Fibroblast of upper back skin (primary cell): Measurements from ENCODE around the gene OMP.

Experiments used
- DNase-seq: peaks from one replicate; pipeline ENCODE4 v3.0.0-alpha.2; 2013

OMP gene

DNA sequence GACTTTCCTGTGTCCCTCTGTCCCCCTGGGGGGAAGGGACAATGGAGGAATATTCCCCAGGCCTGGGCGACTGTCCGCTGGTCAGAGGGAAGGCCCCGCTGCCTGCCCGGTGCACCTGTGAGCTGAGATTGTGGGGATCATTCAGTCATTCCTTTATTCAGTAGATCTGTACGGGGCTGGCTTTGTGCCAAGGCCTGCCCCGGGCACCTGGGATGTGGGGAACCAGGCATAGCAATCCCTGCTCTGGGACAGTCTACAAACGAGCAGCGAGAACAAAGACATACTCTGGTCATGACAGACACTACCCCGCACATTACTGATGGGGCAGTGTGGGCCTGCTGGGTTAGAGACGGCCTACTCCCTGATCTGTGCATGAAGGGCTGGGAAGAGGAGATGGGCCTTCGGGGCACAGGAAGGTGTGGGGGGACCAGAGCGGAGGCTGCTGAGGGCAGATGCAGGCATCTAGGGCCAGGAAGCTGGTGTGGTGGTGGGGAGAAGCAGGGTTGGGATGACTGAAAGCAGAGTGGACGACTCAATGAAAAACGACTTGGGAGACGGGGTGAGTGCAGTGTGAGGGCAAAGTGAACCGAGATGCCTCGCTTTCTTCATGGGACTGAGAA lies 23.6 kb downstream of the OMP start:
- no peak for DNase-seq

DNA sequence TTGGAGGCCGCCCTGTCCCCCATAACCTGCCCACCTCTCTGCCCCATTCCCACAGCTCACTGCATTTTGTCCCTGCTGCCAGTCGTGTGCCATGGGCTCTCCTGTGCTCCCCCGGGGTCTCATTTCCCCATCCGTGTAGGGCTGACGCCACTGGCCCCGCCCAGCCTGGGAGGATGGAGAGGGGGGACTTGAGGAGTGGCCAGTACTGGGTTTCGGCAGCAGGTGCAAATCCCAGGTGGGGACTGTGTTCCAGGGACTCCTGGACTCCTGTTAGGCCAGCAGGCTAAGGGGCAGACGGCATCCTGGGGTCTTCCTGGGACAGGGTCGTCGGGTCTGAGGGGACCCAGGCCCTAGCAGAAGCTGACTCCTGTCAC lies 24.2 kb downstream of the OMP start:
- DNase-seq, result no peak

DNA sequence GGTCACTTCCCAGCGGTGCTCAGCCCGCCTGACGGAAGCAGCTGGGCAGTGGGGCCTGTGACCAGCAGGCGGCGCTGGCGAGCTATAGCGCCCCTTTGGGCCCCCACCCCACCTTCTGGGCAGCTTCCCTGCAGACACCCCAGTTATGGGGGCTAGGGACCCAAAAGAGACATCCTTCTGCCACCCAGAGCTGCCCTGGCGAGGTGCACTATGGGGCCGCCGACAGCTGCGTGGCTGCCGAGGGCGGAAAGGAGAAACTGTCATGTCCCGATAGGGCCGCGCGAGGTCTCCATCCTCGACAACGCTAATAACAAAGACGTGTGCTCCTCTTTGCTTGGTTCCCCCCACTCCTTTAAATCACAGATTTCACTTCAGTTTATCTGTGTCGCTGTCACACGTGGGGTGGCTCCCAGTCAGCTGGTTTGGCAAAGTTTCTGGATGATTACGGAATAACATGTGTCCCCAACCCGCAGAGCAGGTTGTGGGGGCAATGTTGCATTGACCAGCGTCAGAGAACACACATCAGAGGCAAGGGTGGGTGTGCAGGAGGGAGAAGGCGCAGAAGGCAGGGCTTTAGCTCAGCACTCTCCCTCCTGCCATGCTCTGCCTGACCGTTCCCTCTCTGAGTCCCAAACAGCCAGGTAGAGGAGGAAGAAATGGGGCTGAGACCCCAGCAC lies 24.7 kb downstream of the OMP start:
- DNase-seq, result peak; percentile 42

DNA sequence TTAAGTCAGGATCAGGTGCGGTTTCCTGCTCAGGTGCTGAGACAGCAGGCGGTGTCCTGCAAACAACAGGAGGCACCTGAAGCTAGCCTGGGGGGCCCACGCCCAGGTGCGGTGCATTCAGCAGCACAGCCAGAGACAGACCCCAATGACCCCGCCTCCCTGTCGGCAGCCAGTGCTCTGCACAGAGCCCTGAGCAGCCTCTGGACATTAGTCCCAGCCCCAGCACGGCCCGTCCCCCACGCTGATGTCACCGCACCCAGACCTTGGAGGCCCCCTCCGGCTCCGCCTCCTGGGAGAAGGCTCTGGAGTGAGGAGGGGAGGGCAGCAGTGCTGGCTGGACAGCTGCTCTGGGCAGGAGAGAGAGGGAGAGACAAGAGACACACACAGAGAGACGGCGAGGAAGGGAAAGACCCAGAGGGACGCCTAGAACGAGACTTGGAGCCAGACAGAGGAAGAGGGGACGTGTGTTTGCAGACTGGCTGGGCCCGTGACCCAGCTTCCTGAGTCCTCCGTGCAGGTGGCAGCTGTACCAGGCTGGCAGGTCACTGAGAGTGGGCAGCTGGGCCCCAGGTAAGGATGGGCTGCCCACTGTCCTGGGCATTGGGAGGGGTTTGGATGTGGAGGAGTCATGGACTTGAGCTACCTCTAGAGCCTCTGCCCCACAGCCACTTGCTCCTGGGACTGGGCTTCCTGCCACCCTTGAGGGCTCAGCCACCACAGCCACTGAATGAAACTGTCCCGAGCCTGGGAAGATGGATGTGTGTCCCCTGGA lies 25.5 kb downstream of the OMP start, which contains the start of gene MYO7A:
Gene MYO7A, plus strand, starts transcription at position 327 of the 772 bp plus-strand sequence. CDS start 2,389 bp downstream, outside the sequence.
- peak; percentile 28 for DNase-seq

DNA sequence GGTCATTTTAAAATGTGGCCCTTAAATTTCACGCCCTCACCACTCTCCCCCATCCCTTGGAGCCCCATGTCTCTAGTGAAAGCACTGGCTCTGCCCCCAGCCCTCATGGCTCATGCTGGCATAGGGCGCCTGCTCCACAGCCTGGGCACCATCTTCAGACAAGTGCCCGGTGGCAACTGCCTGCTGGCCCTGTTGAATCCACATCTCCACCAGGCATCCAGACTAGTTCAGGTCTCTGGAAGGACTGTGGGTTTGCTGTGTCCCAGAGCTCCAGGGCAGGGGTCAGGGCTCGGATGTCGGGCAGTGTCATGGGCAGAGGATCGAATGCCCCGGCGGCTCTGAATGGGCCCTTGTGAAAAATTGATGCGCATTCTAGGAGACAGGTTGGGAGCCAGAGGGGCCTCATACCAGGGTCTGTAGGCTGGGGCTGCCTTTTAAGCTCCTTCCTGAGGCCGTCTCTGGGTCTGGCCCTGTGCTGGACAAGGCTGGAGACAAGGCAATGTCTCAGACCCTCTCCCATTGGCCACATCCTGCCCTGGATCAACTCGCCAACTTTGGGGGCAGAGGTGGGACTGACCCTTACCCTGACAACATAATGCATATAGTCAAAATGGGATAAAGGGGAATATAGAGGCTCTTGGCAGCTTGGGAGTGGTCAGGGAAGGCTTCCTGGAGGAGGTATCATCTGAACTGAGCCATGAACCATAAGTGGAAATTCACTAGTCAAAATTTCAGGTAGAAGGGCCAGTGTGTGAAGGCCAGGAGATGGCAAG lies 26.6 kb downstream of the OMP start:
- DNase-seq, result no peak

DNA sequence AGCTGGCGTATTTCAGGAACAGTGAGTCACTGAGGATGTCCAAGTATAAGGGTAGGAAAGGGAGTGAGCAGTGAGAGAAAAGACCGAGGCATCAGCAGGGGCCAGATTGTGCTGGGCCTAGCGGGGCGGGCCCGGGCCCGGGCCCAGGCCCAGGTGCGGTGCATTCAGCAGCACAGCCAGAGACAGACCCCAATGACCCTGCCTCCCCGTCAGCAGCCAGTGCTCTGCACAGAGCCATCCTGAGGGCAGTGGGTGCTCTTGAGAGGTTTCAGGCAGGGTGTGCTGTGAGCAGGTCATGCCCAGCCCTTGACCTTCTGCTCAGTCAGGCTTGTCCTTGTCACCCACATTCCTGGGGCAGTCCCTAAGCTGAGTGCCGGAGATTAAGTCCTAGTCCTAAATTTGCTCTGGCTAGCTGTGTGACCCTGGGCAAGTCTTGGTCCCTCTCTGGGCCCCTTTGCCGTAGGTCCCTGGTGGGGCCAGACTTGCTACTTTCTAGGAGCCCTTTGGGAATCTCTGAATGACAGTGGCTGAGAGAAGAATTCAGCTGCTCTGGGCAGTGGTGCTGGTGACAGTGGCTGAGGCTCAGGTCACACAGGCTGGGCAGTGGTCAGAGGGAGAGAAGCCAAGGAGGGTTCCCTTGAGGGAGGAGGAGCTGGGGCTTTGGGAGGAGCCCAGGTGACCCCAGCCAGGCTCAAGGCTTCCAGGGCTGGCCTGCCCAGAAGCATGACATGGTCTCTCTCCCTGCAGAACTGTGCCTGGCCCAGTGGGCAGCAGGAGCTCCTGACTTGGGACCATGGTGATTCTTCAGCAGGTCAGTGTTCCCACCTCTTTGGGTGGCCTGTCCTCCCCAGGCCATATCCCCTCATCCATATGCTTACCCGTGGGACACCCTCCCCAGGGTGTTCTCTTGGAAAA lies 27.5 kb downstream of the OMP start:
- no peak for DNase-seq

DNA sequence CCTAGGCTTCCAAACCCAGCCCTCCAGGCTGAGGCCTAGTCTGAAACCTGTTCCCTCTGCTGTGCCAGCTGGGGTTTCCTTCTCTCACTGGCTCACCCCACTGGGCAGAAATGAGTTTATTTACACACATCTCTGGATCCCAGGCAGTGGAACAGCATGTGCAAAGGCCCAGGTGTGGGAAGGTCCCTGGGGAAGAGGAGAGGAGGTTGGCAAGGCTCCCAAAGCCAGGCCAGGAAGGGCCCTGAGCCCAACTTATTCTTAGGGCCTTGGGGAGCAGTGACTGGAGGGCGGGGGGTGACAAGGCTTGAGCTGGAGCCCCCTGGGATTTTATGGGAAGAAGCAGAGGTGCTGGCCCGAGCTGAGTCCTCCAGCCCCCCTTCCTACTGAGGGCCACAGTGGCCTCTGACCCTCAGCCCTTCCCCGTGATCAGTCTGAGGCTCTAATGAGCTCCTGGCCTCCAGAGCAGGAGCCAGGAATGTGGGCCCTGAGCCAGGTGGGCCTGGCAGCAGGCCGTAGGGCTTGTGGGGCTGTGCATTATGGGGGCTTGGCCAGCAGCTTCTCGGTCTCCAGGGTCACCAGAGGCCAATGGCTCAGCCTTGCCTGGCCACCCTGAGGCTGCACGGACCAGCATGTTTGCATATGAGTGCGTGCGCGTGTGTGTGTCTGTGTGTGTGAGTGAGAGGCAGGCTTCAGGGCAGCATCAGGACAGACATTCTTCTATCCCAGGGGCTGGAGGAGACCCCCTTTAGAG lies 28.3 kb downstream of the OMP start:
- DNase-seq, result peak; percentile 53

DNA sequence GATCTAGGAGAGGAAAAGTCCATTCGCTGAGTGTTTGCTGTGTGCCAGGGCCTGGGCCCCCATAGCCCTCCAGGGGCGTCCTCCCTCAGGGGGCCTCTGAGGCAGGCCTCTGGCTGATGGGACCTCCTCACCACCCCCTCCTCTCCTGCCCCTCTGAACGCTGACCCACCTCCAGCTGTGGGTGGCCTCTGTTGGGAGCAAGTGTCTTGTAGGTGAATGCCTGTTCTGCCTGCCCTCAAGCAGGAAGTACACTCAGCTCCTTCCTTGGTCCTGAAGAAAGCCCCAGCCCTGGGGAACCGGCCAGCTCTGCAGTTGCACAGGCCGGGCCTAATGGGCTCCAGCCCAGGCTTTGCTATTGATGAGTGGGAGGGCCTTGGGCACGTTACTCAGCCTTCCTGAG lies 28.9 kb downstream of the OMP start:
- no peak for DNase-seq

DNA sequence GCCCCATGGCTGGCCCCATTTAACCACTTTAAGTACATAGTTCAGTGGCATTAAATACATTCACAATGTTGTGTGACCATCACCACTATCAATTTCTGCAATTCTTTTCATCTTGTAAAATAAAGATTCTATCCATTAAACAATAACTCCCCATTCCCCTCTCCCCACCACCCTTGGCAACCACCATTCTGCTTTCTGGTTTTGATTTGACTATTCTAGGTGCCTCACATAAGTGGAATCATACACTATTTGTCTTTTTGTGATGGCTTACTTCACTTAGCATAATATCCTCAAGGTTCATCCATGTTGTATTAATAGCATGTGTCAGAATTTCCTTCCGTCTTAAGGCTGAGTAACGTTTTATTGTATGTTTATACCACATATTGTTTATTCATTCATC lies 32.4 kb downstream of the OMP start:
- no peak for DNase-seq

DNA sequence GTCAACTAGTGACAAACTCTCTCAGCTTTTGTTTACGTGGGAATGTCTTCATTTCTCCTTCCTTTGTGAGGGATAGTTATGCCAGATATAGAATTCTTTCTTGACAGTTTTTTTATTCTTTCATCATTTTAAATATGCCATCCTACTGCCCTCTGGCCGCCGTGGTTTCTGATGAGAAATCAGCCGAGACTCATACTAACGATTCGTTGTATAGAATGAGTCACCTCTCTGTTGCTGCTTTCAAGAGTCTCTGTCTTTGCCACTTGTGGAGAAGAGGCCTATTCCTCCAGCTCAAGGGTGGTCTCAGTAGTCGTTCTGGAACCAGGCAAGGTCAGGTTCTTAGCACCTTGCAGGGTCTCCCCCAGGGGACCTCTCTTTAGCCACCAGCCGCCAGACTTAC lies 33.4 kb downstream of the OMP start:
- DNase-seq, result peak; percentile 32

DNA sequence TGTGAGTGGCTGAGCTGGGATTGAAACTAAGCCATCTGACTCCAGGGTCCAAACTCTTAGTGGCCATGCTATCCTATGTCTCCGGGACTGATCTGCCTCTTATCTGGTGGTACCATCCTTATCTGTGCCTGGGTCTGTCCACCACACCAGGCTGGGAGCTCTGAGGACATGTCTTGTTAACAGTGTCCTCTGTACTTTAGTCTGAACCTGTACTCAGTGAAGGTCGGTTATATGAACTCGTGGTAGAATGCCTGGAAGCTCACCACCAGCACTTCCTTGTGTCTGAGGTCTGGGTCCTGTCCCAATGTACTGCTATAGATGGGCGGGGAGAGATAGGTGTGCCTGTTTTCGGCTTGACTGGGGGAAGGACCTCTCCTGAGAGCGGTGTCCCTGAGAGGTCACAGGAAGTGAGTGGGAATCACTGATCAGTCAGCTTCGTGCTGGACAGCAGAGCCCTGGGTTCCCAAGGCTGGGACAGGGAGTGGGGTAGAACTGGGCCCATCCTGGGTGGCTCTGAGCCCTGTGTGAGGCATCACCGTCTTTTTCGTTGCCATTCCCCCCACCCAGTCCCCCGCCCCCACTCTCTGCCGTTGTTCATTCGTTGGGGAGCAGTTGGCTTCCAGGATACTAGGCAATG lies 34.3 kb downstream of the OMP start:
- no peak for DNase-seq

DNA sequence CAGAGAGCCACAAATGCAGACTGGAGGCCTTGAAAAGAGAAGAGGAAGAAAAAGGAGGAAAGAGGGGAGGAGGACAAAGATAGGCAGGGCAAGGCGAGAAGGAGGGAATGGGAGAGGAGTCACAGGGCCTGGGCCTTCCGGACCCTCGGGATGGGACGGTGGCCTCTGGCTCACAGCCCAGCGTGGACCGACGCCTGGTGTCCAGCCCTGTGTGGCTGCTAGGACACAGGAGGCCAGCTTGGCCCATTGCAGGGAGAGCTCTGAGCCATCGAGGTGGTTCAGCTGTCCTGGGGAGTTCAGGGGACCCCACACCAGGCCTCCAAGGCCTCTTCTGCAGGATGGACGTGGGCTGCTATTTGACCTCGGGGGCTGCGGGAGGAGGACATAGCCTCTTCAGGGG lies 34.8 kb downstream of the OMP start:
- no peak for DNase-seq

DNA sequence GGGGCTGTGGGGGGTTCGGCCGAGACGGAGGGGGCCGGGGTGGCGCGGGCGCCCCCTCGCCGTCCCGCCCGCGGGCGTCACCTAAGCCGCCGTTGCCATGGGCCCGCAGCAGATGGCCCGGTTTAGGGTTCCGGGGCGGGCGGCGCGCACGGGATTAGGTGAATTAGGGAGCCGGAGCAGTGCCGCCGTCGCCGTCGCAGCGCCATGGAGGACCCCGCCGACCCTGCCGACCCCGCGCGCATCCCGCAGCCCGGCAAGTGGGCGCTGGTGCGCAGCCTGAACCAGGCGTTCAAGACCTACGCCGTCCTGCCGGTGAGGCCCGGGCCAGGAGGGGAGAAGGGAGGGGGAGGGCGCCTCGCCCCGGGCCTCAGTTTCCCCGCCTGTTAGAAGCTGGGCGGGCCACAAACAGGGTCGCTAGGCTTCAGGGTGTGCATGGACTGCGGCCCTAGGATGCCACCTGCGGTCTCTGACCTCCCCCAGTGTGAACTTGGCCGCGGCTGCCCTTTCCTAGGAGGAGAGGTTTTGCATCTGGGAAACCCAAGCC lies 35.5 kb downstream of the OMP start:
- DNase-seq, result no peak

DNA sequence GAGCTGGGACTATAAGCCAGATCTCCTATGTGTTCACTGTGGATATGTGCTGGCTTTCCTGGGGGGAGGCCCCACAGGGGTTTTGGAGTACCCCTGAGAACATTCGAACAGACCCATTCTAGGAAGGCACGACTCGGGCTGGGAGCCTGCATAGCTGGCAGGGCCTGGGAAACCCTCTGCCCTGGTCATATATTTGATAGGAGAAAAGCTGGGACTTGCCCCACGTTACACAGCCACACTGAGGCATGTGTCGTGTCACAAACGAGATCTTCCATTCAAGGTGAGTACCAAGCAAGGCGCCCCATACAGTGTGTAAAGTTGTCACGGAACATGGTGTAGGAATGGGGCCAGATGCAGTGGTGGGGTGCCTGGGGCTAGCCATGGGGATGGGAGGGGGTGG lies 36.6 kb downstream of the OMP start:
- no peak for DNase-seq

DNA sequence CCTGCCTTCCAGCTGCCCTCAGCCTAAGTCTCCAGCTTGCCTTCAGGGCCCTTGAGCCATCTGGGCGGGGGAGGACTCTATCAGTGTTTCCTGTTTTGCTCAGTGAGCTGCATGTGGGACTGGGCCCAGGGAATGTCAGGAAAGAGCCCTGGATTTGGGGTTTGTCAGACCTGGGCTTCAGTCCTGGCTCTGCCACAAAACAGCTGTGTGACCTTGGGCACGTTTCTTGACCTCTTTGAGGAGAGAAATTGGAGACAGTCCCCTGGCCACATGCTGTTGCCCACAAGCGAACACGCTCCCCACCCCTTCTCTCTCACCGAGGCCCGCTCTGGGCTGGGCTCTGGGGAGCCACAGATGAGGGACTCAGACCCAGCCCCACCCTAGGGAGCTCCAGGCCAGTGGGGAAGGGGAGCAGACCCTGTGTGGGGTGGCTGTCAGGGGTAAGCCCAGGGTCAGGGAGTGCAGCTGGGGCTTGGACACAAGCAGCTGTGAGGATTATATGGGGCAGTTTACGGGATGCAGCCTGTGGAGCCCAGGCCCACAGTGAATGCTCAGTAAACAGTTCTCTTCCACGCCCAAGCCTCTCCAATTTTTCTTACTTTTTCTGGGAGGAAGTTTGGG lies 37.7 kb downstream of the OMP start:
- DNase-seq, result peak; percentile 27

DNA sequence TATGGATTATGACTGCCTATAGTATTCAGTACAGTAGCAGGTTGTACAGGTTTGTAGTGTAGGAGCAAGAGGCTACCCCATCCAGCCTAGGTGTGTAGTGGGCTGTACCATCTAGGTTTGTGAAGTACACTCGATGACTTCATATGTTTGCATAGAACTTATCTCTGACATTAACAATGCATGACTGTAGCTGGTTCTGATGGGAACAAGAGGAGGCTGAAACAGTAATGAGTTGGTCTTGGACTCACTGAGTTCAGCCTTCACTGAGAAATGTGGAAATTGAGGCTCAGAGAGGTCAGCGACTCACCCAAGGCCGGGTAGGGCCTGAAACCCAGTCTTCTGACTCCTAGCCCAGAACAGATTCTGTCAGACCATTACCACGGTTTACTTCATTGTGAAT lies 38.4 kb downstream of the OMP start:
- DNase-seq, result no peak

DNA sequence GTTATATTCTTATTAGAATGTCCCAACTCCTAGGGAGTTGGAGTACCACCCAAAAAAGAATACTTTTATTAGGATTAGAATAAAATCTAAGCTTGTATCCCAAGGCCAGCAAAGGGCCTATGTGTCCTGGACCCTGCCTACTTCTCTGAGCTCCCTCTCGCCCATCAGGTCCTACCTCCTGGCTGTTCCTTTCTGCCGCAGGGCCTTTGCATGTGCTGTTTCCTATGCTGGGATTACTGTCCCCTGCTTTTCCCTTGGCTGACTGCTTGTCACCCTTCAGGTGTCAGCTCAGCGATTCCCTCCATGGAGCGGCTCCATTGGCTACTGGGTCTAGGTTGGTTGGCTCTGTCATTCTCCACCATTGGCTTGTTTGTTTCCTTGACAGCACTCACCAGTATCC lies 38.8 kb downstream of the OMP start:
- no peak for DNase-seq

DNA sequence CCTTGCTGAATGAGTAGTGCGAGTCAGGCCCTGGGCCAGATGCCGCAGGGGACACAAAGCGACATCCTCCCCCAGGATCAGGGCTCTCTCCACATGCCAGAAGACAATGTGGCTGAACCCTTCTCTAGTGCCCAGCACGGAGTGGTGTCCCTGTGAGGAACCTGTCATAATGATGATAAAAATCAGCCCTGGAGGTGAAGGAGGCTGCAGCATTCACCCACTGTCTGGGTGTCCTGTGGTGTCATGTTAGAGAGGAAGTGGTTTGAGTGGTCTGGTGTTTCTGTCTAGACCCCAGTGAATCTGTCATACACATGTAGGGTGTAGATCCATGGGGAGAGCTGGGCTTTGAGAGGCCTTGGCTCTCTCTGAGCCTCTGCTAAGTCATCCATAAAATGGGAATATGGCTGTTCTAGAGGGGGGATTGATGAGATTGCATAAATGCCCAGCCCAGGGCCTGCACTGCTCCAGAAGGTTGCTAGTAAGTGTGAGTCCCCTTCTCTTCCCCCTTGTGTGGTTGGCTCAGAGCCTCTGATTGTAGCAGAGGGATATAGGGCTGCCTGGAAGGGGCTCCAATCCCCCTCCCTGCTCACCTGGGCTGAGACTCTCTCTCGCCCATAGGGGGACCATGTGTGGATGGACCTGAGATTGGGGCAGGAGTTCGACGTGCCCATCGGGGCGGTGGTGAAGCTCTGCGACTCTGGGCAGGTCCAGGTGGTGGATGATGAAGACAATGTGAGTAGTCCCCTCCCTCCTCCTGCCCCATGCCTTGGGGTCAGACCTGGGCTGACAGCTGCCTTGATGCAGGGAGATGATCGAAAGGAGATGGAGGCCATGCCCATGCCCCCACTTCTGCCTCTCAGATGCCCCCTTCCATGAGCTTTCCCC lies 39.7 kb downstream of the OMP start:
- DNase-seq, result no peak

DNA sequence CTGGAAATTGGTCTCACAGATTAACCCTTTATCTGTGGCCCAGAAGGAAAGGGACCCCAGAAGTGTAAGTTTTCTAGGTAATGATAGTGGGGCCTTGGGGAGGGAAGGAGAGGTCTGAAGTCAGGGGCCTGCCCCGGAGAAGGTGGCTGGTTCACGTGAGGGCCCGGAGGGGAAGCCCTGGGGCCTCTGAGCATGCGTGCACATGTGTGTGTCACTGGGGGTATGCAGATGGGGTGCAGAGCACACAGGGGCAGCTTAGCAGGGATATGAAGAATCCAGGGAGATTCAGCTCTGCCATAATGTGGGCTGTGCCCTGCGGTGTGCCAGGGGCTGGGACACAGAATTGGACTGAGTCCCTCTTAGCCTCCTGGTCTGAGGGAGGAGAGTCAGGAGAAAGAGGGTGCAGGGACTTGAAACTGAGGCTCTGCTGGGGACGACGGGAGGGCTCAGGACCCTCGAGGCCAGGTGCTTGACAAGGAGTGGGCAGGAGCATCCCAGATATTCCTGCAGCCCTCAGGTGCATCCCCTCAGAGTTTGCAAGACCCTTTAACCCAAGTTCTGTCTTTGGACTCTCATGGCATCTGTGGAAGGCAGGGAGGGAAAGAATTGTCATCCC lies 40.9 kb downstream of the OMP start:
- DNase-seq, result no peak
